HG03039 (cell line): ENCODE measurements around the gene CDK5RAP3.
A peak's percentile ranks its signal among the peaks of the same experiment; 100 is the strongest.

ENCODE experiments used
- ATAC-seq: cut with Tn5 transposase; IDR thresholded peaks from one replicate; pipeline ENCODE4 v1.9.1; 2021; ENCODE audit warnings: mild to moderate bottlenecking, moderate library complexity; ENCODE audit not compliant: unreplicated experiment

The CDK5RAP3 gene

GRCh38 chr17:48022901-48023300, 52.0 kb downstream of the CDK5RAP3 start:
- no peak for ATAC-seq

DNA sequence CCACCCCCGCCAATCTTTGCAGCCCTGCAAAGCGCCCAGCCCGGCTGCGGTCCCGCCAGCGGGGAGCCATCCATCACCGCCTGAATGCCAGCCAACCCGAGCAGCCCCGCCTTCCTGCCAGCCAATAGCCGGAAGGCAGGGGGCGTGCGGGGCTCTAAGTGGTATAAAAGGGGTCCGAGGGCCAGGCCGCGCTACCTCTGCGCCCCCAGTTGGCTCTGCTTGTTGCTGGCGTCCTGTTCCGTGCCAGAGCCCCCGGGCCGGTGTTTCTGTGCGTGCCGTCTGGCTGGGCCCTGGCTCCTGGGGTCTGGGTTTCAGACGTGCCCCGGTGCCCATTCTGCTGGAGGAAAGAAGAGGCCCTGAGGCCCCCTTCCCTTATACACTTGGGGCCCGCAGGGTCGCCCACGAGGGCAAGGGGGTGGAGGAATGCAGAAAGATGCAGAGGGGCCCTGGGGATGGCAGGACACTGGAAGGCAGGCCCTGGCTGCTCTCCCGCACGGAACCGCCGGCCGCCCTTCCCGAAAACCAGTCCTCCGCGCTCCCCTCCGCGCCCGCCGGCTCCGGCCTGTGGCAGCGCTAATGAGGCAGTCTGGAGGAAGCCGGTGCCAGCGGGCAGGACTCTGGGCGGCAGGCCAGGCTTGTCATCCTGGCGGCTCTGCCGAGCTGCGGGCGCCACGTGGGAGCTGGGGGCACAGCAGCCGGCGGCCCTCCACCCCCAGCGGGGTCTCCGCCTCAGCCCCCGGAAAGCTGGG, 52.7 kb downstream of the CDK5RAP3 start:
- no peak for ATAC-seq

- no peak for ATAC-seq
These were observed 53.5 kb downstream of the CDK5RAP3 start for GRCh38 chr17:48024149-48025039.

GRCh38 chr17:48025040-48025903, 54.4 kb downstream of the CDK5RAP3 start:
- ATAC-seq: peak; percentile 75

GRCh38 chr17:48025904-48026501, 55.1 kb downstream of the CDK5RAP3 start:
- ATAC-seq: no peak

- ATAC-seq: no peak
These were observed 55.8 kb downstream of the CDK5RAP3 start for GRCh38 chr17:48026502-48027321.

DNA sequence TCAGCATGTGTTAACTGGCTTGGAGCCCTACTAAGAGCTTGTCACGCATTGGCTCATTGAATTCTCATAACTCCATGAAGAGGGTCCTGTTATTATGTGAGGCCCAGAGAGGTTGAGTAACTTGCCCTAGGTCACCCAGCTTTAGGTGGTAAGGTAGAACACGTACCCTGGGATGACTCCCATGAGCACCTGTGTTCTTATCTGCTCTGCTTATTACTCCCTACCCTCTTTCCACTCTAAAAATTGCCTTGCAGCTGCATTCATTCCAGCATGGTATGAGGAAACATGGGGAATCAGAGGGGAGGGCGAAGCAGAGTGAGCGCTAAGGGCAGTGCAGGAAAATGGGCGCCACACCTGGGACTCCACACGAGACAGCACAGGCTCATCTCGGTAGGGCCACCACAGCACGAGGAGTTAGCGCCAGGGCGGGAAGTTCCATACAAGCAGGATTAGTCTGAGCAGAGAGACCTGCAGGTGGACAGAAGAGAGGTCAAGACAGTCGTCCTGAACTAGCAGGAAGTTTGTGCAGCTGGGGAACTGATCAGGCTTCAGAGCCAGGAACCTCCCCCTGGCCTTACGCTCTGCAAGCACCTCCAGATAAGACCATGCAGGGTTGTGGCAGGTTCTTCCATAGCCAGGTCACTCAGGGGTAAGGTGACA, 56.5 kb downstream of the CDK5RAP3 start:
- no peak for ATAC-seq

GRCh38 chr17:48028736-48029135, 57.8 kb downstream of the CDK5RAP3 start:
- ATAC-seq: no peak

- no peak for ATAC-seq
These were observed 59.6 kb downstream of the CDK5RAP3 start for GRCh38 chr17:48030531-48030930.
